ENCODE results near the gene LAMB1.

DNA sequence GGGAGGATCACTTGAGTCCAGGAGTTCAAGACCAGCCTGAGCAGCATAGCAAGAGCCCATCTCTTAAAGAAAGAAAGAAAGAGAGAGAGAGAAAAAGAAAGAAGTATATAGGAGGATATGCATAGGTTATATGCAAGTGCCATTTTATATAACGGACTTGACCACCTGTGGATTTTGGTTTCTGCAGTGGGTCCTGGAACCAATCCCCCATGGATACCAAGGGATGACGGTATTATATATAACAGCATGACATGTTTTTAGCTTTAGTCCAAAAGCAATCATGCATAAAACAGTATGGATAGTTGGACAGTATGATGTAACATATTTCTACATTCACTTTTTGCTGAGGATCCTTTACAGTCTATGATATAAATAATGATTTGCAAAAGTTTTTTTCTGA is 66.6 kb downstream of the LAMB1 start:
- TF ChIP-seq, protein P1, sequence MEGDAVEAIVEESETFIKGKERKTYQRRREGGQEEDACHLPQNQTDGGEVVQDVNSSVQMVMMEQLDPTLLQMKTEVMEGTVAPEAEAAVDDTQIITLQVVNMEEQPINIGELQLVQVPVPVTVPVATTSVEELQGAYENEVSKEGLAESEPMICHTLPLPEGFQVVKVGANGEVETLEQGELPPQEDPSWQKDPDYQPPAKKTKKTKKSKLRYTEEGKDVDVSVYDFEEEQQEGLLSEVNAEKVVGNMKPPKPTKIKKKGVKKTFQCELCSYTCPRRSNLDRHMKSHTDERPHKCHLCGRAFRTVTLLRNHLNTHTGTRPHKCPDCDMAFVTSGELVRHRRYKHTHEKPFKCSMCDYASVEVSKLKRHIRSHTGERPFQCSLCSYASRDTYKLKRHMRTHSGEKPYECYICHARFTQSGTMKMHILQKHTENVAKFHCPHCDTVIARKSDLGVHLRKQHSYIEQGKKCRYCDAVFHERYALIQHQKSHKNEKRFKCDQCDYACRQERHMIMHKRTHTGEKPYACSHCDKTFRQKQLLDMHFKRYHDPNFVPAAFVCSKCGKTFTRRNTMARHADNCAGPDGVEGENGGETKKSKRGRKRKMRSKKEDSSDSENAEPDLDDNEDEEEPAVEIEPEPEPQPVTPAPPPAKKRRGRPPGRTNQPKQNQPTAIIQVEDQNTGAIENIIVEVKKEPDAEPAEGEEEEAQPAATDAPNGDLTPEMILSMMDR (conservative IDR thresholded peaks at IDR 0.05; ENCODE audit: low read length) = no peak
- no peak for TF ChIP-seq EZH2phosphoT487 (IDR thresholded peaks at IDR 0.05; ENCODE audit: borderline replicate concordance, low read depth, low read length)
